H1 (cell line): ENCODE data around the gene CAMTA1. TPM values are rescaled to one million over a fixed set of nuclear protein-coding genes. Genes with fewer than 3 reads are reported as not detected.

Experiments used
- CTCF ChIA-PET: fragments of 300-600 bp; sonication (Branson Sonifier 250); formaldehyde crosslinking; loops from one replicate; lab custom pipeline; 2021; ENCODE audit not compliant: partially characterized antibody; lab: Charles Lee
- POLR2A ChIA-PET: fragments of 300-600 bp; sonication (Branson Sonifier 250); formaldehyde crosslinking; loops from one replicate; lab custom pipeline; 2021; ENCODE audit warnings: inconsistent platforms; ENCODE audit not compliant: partially characterized antibody; lab: Charles Lee
- DNase-seq, 2 experiments: peaks; one replicate each; pipeline versions ENCODE4 v3.0.0 to v3.0.0-alpha.2; 2010 to 2022; ENCODE audit warnings: low spot score in 2 of 2, low read depth in 1 of 2, mixed read lengths in 1 of 2
- FAIRE-seq: peaks from 2 replicates; lab custom pipeline; 2011; peaks lifted over from hg19 to GRCh38; lab: Jason Lieb, UNC
- H2AFZ ChIP-seq: 2 replicates; pipeline ENCODE4 v1.8.1; 2012; ENCODE audit warnings: low read length, inconsistent platforms
- H2AK5ac ChIP-seq: 2 replicates; pipeline ENCODE4 v1.6.1; 2013; ENCODE audit warnings: low read depth, low read length
- H2BK120ac ChIP-seq: replicated peaks from 2 replicates; pipeline ENCODE3; 2013; ENCODE audit warnings: low read depth, low read length, inconsistent platforms
- H2BK12ac ChIP-seq: 2 replicates; pipeline ENCODE4 v1.6.1; 2013; ENCODE audit warnings: low read depth, low read length
- H2BK15ac ChIP-seq: 2 replicates; pipeline ENCODE4 v1.6.1; 2013; ENCODE audit warnings: low read length
- H2BK20ac ChIP-seq: 2 replicates; pipeline ENCODE4 v1.6.1; 2013; ENCODE audit warnings: low read length
- H2BK5ac ChIP-seq: 2 replicates; pipeline ENCODE4 v1.6.1; 2013; ENCODE audit warnings: low read depth, low read length
- H3K14ac ChIP-seq: 2 replicates; pipeline ENCODE4 v1.6.1; 2013; ENCODE audit warnings: inconsistent platforms; ENCODE audit not compliant: insufficient read length
- H3K18ac ChIP-seq: 2 replicates; pipeline ENCODE4 v1.6.1; 2013; ENCODE audit warnings: low read length; ENCODE audit errors: extremely low read depth
- H3K23ac ChIP-seq: 2 replicates; pipeline ENCODE4 v1.6.1; 2013; ENCODE audit warnings: inconsistent platforms; ENCODE audit not compliant: insufficient read length
- H3K23me2 ChIP-seq: 2 replicates; pipeline ENCODE4 v1.6.1; 2013; ENCODE audit warnings: low read depth, low read length
- H3K27ac ChIP-seq: 2 replicates; pipeline ENCODE4 v1.6.1; 2011; ENCODE audit warnings: low read depth, low read length, inconsistent platforms
- H3K27me3 ChIP-seq, 4 experiments: replicated peaks in 1 of 4; 1 replicate in 1 of 4; 2 replicates in 3 of 4; pipeline versions ENCODE4 v1.6.1 to v1.8.1; 2011 to 2013; ENCODE audit warnings: low read length in 3 of 4, mild to moderate bottlenecking in 3 of 4, inconsistent platforms in 2 of 4, mixed read lengths in 2 of 4, moderate library complexity in 1 of 4; ENCODE audit not compliant: control insufficient read depth in 3 of 4, insufficient read depth in 3 of 4; ENCODE audit errors: extremely low read depth in 1 of 4
- H3K36me3 ChIP-seq, 4 experiments: 2 replicates each; pipeline versions ENCODE4 v1.6.1 to v1.8.1; 2011 to 2013; ENCODE audit warnings: mild to moderate bottlenecking in 4 of 4, low read length in 3 of 4, moderate library complexity in 2 of 4, control low read depth in 1 of 4, inconsistent platforms in 1 of 4; ENCODE audit not compliant: insufficient read depth in 4 of 4, control insufficient read depth in 2 of 4
- H3K4ac ChIP-seq: replicated peaks from 2 replicates; pipeline ENCODE3; 2013; ENCODE audit warnings: low read length, low read depth, mixed read lengths, inconsistent platforms; ENCODE audit not compliant: insufficient read length
- H3K4me1 ChIP-seq, 4 experiments: replicated peaks in 1 of 4; 1 replicate in 1 of 4; 2 replicates in 3 of 4; pipeline versions ENCODE4 v1.6.1 to v1.8.1; 2011 to 2013; ENCODE audit warnings: low read length in 3 of 4, inconsistent platforms in 2 of 4, mixed read lengths in 1 of 4; ENCODE audit not compliant: insufficient read depth in 4 of 4, control insufficient read depth in 3 of 4
- H3K4me2 ChIP-seq, 2 experiments: 2 replicates each; pipeline versions ENCODE4 v1.6.1 to v1.8.1; 2011 to 2013; ENCODE audit warnings: low read depth in 2 of 2, low read length in 2 of 2, control low read depth in 1 of 2, inconsistent platforms in 1 of 2, mild to moderate bottlenecking in 1 of 2; ENCODE audit not compliant: insufficient read depth in 1 of 2
- H3K4me3 ChIP-seq, 4 experiments: fragments of 200-600, 300-600 bp in 1 of 4; sonication (generic), shearing (Covaris generic), sonication (Bioruptor Twin) in 1 of 4; 2 replicates each; pipeline versions ENCODE4 v1.5.1 to v1.8.1; 2011 to 2016; ENCODE audit warnings: low read length in 4 of 4, low read depth in 3 of 4, control low read depth in 2 of 4, inconsistent platforms in 2 of 4, mild to moderate bottlenecking in 2 of 4, mixed read lengths in 1 of 4, moderate library complexity in 1 of 4; ENCODE audit not compliant: insufficient read depth in 2 of 4; ENCODE audit errors: extremely low read depth in 1 of 4
- H3K56ac ChIP-seq: replicated peaks from 2 replicates; pipeline ENCODE3; 2013; ENCODE audit warnings: low read depth, mild to moderate bottlenecking, mixed read lengths, low read length, inconsistent platforms; ENCODE audit not compliant: insufficient read length
- H3K79me1 ChIP-seq: 2 replicates; pipeline ENCODE4 v1.6.1; 2013; ENCODE audit warnings: low read depth, low read length, control low read depth
- H3K79me2 ChIP-seq, 2 experiments: 2 replicates each; pipeline versions ENCODE4 v1.6.1 to v1.8.1; 2012 to 2013; ENCODE audit warnings: low read length in 2 of 2, mild to moderate bottlenecking in 2 of 2, inconsistent platforms in 1 of 2; ENCODE audit not compliant: insufficient read depth in 2 of 2, control insufficient read depth in 1 of 2
- H3K9ac ChIP-seq, 4 experiments: replicated peaks in 1 of 4; 1 replicate in 1 of 4; 2 replicates in 3 of 4; pipeline versions ENCODE4 v1.6.1 to v1.8.1; 2011 to 2013; ENCODE audit warnings: low read depth in 3 of 4, low read length in 3 of 4, control low read depth in 2 of 4, mild to moderate bottlenecking in 2 of 4, moderate library complexity in 2 of 4, inconsistent platforms in 1 of 4; ENCODE audit errors: extremely low read depth in 1 of 4
- H3K9me3 ChIP-seq, 2 experiments: 2 replicates each; pipeline versions ENCODE4 v1.6.1 to v1.8.1; 2012 to 2013; ENCODE audit warnings: mild to moderate bottlenecking in 2 of 2, moderate library complexity in 2 of 2, control low read depth in 1 of 2, inconsistent platforms in 1 of 2, low read depth in 1 of 2, low read length in 1 of 2, mixed read lengths in 1 of 2; ENCODE audit not compliant: insufficient read depth in 2 of 2
- H4K20me1 ChIP-seq, 2 experiments: replicated peaks in 1 of 2; 2 replicates each; pipeline versions ENCODE3 to v1.8.1; 2011 to 2013; ENCODE audit warnings: inconsistent platforms in 2 of 2, low read length in 2 of 2, mild to moderate bottlenecking in 1 of 2; ENCODE audit not compliant: insufficient read depth in 2 of 2, control insufficient read depth in 1 of 2
- H4K5ac ChIP-seq: 2 replicates; pipeline ENCODE4 v1.6.1; 2013; ENCODE audit warnings: low read length, low read depth, mixed read lengths, inconsistent platforms; ENCODE audit not compliant: insufficient read length
- H4K8ac ChIP-seq: 2 replicates; pipeline ENCODE4 v1.8.0; 2013; ENCODE audit warnings: mild to moderate bottlenecking, moderate library complexity, low read length, inconsistent platforms; ENCODE audit not compliant: insufficient read depth; ENCODE audit errors: extremely low read depth
- H4K91ac ChIP-seq: replicated peaks from 2 replicates; pipeline ENCODE3; 2013; ENCODE audit warnings: low read length, mixed read lengths, inconsistent platforms; ENCODE audit not compliant: insufficient read length
- BRCA1 ChIP-seq: IDR thresholded peaks from 2 replicates; pipeline ENCODE4 v1.6.1; 2012; ENCODE audit warnings: low read depth, low read length, improper control_type of control experiment
- GABPA ChIP-seq: IDR thresholded peaks from 2 replicates; pipeline ENCODE4 v1.6.1; 2011; ENCODE audit warnings: mild to moderate bottlenecking, low read length, moderate library complexity, borderline replicate concordance; ENCODE audit not compliant: insufficient read depth
- GTF2F1 ChIP-seq: IDR thresholded peaks from 2 replicates; pipeline ENCODE4 v1.6.1; 2012; ENCODE audit warnings: low read depth, low read length, improper control_type of control experiment, borderline replicate concordance
- JUN ChIP-seq: IDR thresholded peaks from 2 replicates; pipeline ENCODE4 v1.6.1; 2011; ENCODE audit warnings: low read depth, mild to moderate bottlenecking, improper control_type of control experiment, low read length
- POLR2A ChIP-seq, 2 experiments: IDR thresholded peaks; 1 replicate in 1 of 2; 2 replicates in 1 of 2; pipeline ENCODE4 v1.6.1; 2011; ENCODE audit warnings: low read depth in 2 of 2, low read length in 2 of 2, mild to moderate bottlenecking in 2 of 2; ENCODE audit errors: control extremely low read depth in 1 of 2
- TAF1 ChIP-seq: IDR thresholded peaks from 2 replicates; pipeline ENCODE4 v1.6.1; 2011; ENCODE audit warnings: mild to moderate bottlenecking, low read depth, low read length
- ZNF274 ChIP-seq: IDR thresholded peaks from 2 replicates; pipeline ENCODE4 v1.7.0; 2012; ENCODE audit warnings: low read length, borderline replicate concordance; ENCODE audit errors: extremely low read depth
- WGBS, 2 experiments: shearing (Covaris generic) in 1 of 2; methylation state at CpG; one replicate each; pipeline versions ENCODE4 v1.1.6 to v1.1.7; 2013 to 2015; ENCODE audit warnings: low lambda C conversion rate in 2 of 2, mixed read lengths in 2 of 2, inconsistent platforms in 1 of 2, low coverage in 1 of 2, missing lambda C conversion rate in 1 of 2; ENCODE audit not compliant: insufficient replicate concordance in 2 of 2, insufficient coverage in 1 of 2, insufficient read length in 1 of 2; ENCODE audit errors: extremely low coverage in 1 of 2, missing lambda C conversion rate in 1 of 2; 5-methylcytosine and 5-hydroxymethylcytosine counted together
- polyA plus RNA-seq, 7 experiments: library from polyadenylated mRNA; depleted of rRNA in 3 of 7; stranded (reverse) in 5 of 7; unstranded in 2 of 7; fragments of >200 nt in 5 of 7; fragments of 200-250 nt in 2 of 7; gene quantifications; 1 replicate in 5 of 7; 2 replicates in 1 of 7; 4 replicates in 1 of 7; pipeline versions ENCODE4 v1.2.1 to v1.2.3, GENCODE V29; 2011 to 2013; ENCODE audit warnings: missing spikeins in 2 of 7, mixed read lengths in 2 of 7
- total RNA-seq: library from RNA; stranded (reverse); fragmentation: NEBNext Ultra II Directional; extraction: Animal tissue kit (Norgen Biotek cat#: 25700); gene quantifications from 2 replicates; pipeline ENCODE4 v1.2.1, GENCODE V29; 2021
- TF ChIP-seq, protein P1 (sequence below): IDR thresholded peaks from 2 replicates; pipeline ENCODE4 v1.6.1; 2012; ENCODE audit warnings: low read length, inconsistent platforms

The CAMTA1 gene
- total and polyA plus RNA-seq, 2 of the 8 experiments (the other 6 are each of a cell fraction or from before 2014, with no cell fraction given): 65.0 to 119 TPM

DNA sequence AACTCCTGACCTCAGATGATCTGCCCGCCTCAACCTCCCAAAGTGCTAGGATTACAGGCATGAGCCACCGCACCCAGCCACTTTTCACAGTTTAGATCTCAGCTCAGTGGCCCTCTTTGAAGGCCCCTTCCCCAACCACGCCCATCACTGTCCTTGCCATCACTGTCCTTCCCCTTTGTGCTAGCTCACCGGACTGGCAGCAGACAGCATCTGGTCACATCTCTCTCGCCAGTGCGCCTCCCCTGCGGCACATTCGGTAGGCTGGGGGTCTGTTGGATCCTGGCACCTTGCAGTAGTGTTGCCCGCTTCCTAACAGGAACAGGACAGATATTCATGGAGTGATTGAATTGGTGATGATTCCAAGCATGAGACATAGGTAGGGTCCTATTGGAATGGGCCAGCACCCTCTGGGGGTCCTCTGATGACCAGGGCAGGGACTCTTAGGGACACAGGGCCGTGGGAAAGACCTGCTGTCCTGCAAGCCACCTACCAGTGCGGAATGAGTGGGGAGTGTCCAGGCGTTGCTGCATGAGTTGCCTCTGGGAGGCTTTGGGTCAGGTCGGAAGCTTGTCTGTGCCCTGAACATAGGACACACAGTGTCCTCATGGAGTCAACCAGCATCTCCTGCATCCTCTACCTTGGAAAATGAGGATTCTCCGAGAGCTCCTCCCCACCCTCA is 807.0 kb downstream of the CAMTA1 start:
- WGBS, 2 experiments: 91% methylated on average over 14 of the region's 14 CpGs; no CpG with 5 or more reads in 1 of the 2 experiments
- no peak overlapping the region for H2BK20ac ChIP-seq
- no peak overlapping the region for H3K56ac ChIP-seq
- ChIA-PET POLR2A (no interaction called here), CTCF (interaction anchor here (0.8 to 2.0 kb wide), 9 partner anchors 9 to 550 kb away, joined by 3 to 5 read pairs (median 3); no protein-coding TSS in a partner anchor)
- H2AK5ac ChIP-seq: no peak overlapping the region
- H3K4me2 ChIP-seq: no peak overlapping the region
- no peaks in the 10 kb centered on the region for H3K79me1 ChIP-seq
- H3K27me3 ChIP-seq: no peaks in the 10 kb centered on the region
- H3K27ac ChIP-seq: no peak overlapping the region
- TF ChIP-seq ZNF274 (no peak), BRCA1 (no peak), JUN (no peak), GABPA (no peak), TAF1 (no peak), POLR2A (IDR thresholded peaks at IDR 0.05; ENCODE audit: control extremely low read depth in 1 of 2, low read depth in 2 of 2, low read length in 2 of 2) (no peak), GTF2F1 (no peak)
- TF ChIP-seq, protein P1, sequence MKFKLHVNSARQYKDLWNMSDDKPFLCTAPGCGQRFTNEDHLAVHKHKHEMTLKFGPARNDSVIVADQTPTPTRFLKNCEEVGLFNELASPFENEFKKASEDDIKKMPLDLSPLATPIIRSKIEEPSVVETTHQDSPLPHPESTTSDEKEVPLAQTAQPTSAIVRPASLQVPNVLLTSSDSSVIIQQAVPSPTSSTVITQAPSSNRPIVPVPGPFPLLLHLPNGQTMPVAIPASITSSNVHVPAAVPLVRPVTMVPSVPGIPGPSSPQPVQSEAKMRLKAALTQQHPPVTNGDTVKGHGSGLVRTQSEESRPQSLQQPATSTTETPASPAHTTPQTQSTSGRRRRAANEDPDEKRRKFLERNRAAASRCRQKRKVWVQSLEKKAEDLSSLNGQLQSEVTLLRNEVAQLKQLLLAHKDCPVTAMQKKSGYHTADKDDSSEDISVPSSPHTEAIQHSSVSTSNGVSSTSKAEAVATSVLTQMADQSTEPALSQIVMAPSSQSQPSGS: no peak
- no peak overlapping the region for H3K14ac ChIP-seq
- H4K5ac ChIP-seq: no peak overlapping the region
- no peak overlapping the region for H3K18ac ChIP-seq
- H3K4me3 ChIP-seq: no peak overlapping the region
- no peaks in the 10 kb centered on the region; a peak in 1 of 7 replicates for H3K4me1 ChIP-seq
- no peaks in the 10 kb centered on the region for H3K9me3 ChIP-seq
- no peak overlapping the region for H2BK5ac ChIP-seq
- no peak overlapping the region for H4K91ac ChIP-seq
- H3K9ac ChIP-seq: no peak overlapping the region
- H3K36me3 ChIP-seq: no peaks in the 10 kb centered on the region
- no peak overlapping the region for H2BK120ac ChIP-seq
- H2BK15ac ChIP-seq: no peak overlapping the region
- H3K23me2 ChIP-seq: no peaks in the 10 kb centered on the region
- no peak overlapping the region for H4K8ac ChIP-seq
- no peak overlapping the region for H2BK12ac ChIP-seq
- H3K79me2 ChIP-seq: no peaks in the 10 kb centered on the region
- H2AFZ ChIP-seq: no peak overlapping the region
- H4K20me1 ChIP-seq: no peaks in the 10 kb centered on the region
- FAIRE-seq (no peak), DNase-seq (peak in 1 of 2 experiments; percentile 26)
- H3K4ac ChIP-seq: no peak overlapping the region
- H3K23ac ChIP-seq: no peak overlapping the region
